Hepatocyte (in vitro differentiated cells): ENCODE results near the gene ALDH7A1. TPM values are rescaled to one million over a fixed set of nuclear protein-coding genes. Genes with fewer than 3 reads are reported as not detected.
"Not testable (repeated sequence)": the region's sequence is repeated elsewhere in the genome, so short reads cannot be mapped to it uniquely, and the experiment has no call there.

Experiments
- DNase-seq: peaks from one replicate; pipeline ENCODE4 v3.0.0-alpha.2; 2016; ENCODE audit warnings: low spot score
- H2AFZ ChIP-seq: fragments of 200-600 bp; sonication (generic); 2 replicates; pipeline ENCODE4 v1.6.0; 2016; ENCODE audit warnings: antibody characterized with exemption, mild to moderate bottlenecking
- H3K27ac ChIP-seq: fragments of 200-600 bp; sonication (generic); 2 replicates; pipeline ENCODE4 v1.5.1; 2016; ENCODE audit warnings: mild to moderate bottlenecking
- H3K27me3 ChIP-seq: fragments of 200-600 bp; sonication (generic); 2 replicates; pipeline ENCODE4 v1.6.1; 2016
- H3K36me3 ChIP-seq: fragments of 200-600 bp; sonication (generic); replicated peaks from 2 replicates; pipeline ENCODE4 v1.5.1; 2016; ENCODE audit warnings: low read depth; ENCODE audit not compliant: insufficient read depth
- H3K4me1 ChIP-seq: fragments of 200-600 bp; sonication (generic); 2 replicates; pipeline ENCODE4 v1.5.1; 2016; ENCODE audit warnings: mild to moderate bottlenecking, moderate library complexity; ENCODE audit not compliant: insufficient read depth
- H3K4me2 ChIP-seq: fragments of 200-600 bp; sonication (generic); 2 replicates; pipeline ENCODE4 v1.6.0; 2016
- H3K4me3 ChIP-seq: fragments of 200-600 bp; sonication (generic); 2 replicates; pipeline ENCODE4 v1.5.1; 2016; ENCODE audit warnings: mild to moderate bottlenecking
- H3K79me2 ChIP-seq: fragments of 200-600 bp; sonication (generic); 2 replicates; pipeline ENCODE4 v1.6.0; 2017; ENCODE audit warnings: mild to moderate bottlenecking
- H3K9me2 ChIP-seq: fragments of 200-600 bp; sonication (generic); replicated peaks from 2 replicates; pipeline ENCODE4 v1.6.0; 2017; ENCODE audit warnings: mild to moderate bottlenecking; ENCODE audit not compliant: insufficient read depth
- H3K9me3 ChIP-seq: fragments of 200-600 bp; sonication (generic); 2 replicates; pipeline ENCODE4 v1.5.1; 2016; ENCODE audit warnings: low read depth, mild to moderate bottlenecking
- H4K20me1 ChIP-seq: fragments of 200-600 bp; sonication (generic); 2 replicates; pipeline ENCODE4 v1.6.0; 2016; ENCODE audit warnings: mild to moderate bottlenecking; ENCODE audit not compliant: insufficient read depth, poor library complexity, severe bottlenecking
- CTCF ChIP-seq: fragments of 200-600 bp; sonication (generic); IDR thresholded peaks from 2 replicates; pipeline ENCODE4 v1.5.1; 2016; ENCODE audit warnings: antibody characterized with exemption, mild to moderate bottlenecking; ENCODE audit not compliant: poor library complexity
- EZH2 ChIP-seq: fragments of 200-600 bp; sonication (generic); IDR thresholded peaks from 2 replicates; pipeline ENCODE4 v1.6.1; 2016; ENCODE audit warnings: antibody characterized with exemption, mild to moderate bottlenecking, borderline replicate concordance
- EZH2phosphoT487 ChIP-seq: fragments of 200-600 bp; sonication (generic); IDR thresholded peaks from one replicate; pipeline ENCODE4 v1.6.1; 2018; ENCODE audit warnings: antibody characterized with exemption, mild to moderate bottlenecking, low read depth, moderate library complexity; ENCODE audit not compliant: unreplicated experiment, severe bottlenecking
- WGBS: methylation state at CpG from one replicate; pipeline ENCODE4 v1.1.6; 2016; ENCODE audit warnings: low lambda C conversion rate; ENCODE audit errors: missing lambda C conversion rate; 5-methylcytosine and 5-hydroxymethylcytosine counted together
- polyA plus RNA-seq: library from polyadenylated mRNA; unstranded; fragments of >200 nt; fragmentation: Nextera tagmentation; extraction: Ambion mirVana; gene quantifications from 2 replicates; pipeline ENCODE4 v1.2.1, GENCODE V29; 2016
- total RNA-seq: library from RNA; depleted of rRNA; stranded (reverse); fragments of >200 nt; gene quantifications from 2 replicates; pipeline ENCODE4 v1.2.3, GENCODE V29; 2014

Gene ALDH7A1
- total and polyA plus RNA-seq, 2 experiments from 2014 or later: 50.0 to 107 TPM

GRCh38 chr5:126568206-126568755 lies 26.7 kb downstream of the ALDH7A1 start:
- H3K36me3 ChIP-seq: no peaks in the 10 kb centered on the region
- 95% methylated on average over 4 of the region's 4 CpGs for WGBS
- H3K27me3 ChIP-seq: no peaks in the 10 kb centered on the region
- no peaks in the 10 kb centered on the region for H4K20me1 ChIP-seq
- no peaks in the 10 kb centered on the region for H3K9me2 ChIP-seq
- no peaks in the 10 kb centered on the region for H3K79me2 ChIP-seq
- no peak for TF ChIP-seq CTCF
- no peak for TF ChIP-seq EZH2phosphoT487
- TF ChIP-seq EZH2: no peak
- H3K4me2 ChIP-seq: no peak overlapping the region
- H3K27ac ChIP-seq: no peak overlapping the region
- H2AFZ ChIP-seq: no peak overlapping the region
- no peaks in the 10 kb centered on the region for H3K4me1 ChIP-seq
- DNase-seq: no peak
- no peaks in the 10 kb centered on the region for H3K9me3 ChIP-seq
- no peak overlapping the region for H3K4me3 ChIP-seq

- Histone ChIP-seq H2AFZ (no peak overlapping the region), H3K9me2 (no peaks in the 10 kb centered on the region), H3K4me3 (no peak overlapping the region), H3K36me3 (peaks cover 3% of the 10 kb centered on the region), H3K4me2 (no peak overlapping the region), H4K20me1 (no peaks in the 10 kb centered on the region), H3K79me2 (no peaks in the 10 kb centered on the region), H3K4me1 (no peaks in the 10 kb centered on the region), H3K27ac (no peak overlapping the region), H3K9me3 (no peaks in the 10 kb centered on the region), H3K27me3 (no peaks in the 10 kb centered on the region)
- 94% methylated on average over 2 of the region's 2 CpGs for WGBS
- no peak for DNase-seq
- TF ChIP-seq EZH2phosphoT487 (no peak), EZH2 (no peak), CTCF (no peak)
Observed at GRCh38 chr5:126562823-126563222, 32.2 kb downstream of the ALDH7A1 start.

- no peak for DNase-seq
- Histone ChIP-seq H3K4me3 (no peak overlapping the region), H3K9me3 (no peaks in the 10 kb centered on the region), H3K9me2 (no peaks in the 10 kb centered on the region), H2AFZ (no peak overlapping the region), H3K27ac (no peak overlapping the region), H4K20me1 (no peaks in the 10 kb centered on the region), H3K79me2 (no peaks in the 10 kb centered on the region), H3K27me3 (no peaks in the 10 kb centered on the region), H3K4me1 (no peaks in the 10 kb centered on the region), H3K4me2 (no peak overlapping the region), H3K36me3 (peaks cover 3% of the 10 kb centered on the region)
- 82% methylated on average over 1 of the region's 1 CpG for WGBS
- TF ChIP-seq EZH2 (no peak), EZH2phosphoT487 (no peak), CTCF (no peak)
Observed at GRCh38 chr5:126561908-126562307, 33.1 kb downstream of the ALDH7A1 start.

- H3K4me1 ChIP-seq, DNase-seq, H4K20me1 ChIP-seq, H3K9me2 ChIP-seq, H3K4me3 ChIP-seq, H3K27ac ChIP-seq, H3K36me3 ChIP-seq, H3K4me2 ChIP-seq, H2AFZ ChIP-seq, H3K27me3 ChIP-seq, H3K9me3 ChIP-seq, H3K79me2 ChIP-seq: not testable (repeated sequence)
- 97% methylated on average over 9 of the region's 9 CpGs for WGBS
Observed at GRCh38 chr5:126555101-126555500, 39.9 kb downstream of the ALDH7A1 start.
